Upper lobe of left lung (tissue), 4 donors: ENCODE results near the gene MACROD2.

Experiments
- CTCF ChIP-seq, 6 experiments: fragments of 450-650 bp in 4 of 6; fragments of 200-600 bp in 2 of 6; sonication (generic) in 2 of 6; IDR thresholded peaks; one replicate each; pipeline ENCODE4 v1.5.1; 2016 to 2019; ENCODE audit warnings: antibody characterized with exemption in 6 of 6
- POLR2A ChIP-seq, 4 donors: fragments of 450-650 bp; IDR thresholded peaks; one replicate each; pipeline ENCODE4 v1.5.1; 2016 to 2017; ENCODE audit warnings: antibody characterized with exemption in 4 of 4, mild to moderate bottlenecking in 2 of 4

GRCh38 chr20:15020845-15021244 is 1025.5 kb downstream of the MACROD2 start:
- TF ChIP-seq CTCF (IDR thresholded peaks at IDR 0.05) (no peak), POLR2A (IDR thresholded peaks at IDR 0.05) (no peak)
